GM18909 (cell line): ENCODE data around the gene QRICH2.
A peak's percentile ranks its signal among the peaks of the same experiment; 100 is the strongest.
"Not testable (repeated sequence)": the region's sequence is repeated elsewhere in the genome, so short reads cannot be mapped to it uniquely, and the experiment has no call there.

Experiments used
- ATAC-seq: cut with Tn5 transposase; IDR thresholded peaks from one replicate; pipeline ENCODE4 v1.9.1; 2021; ENCODE audit warnings: mild to moderate bottlenecking; ENCODE audit not compliant: unreplicated experiment, poor library complexity

QRICH2 gene, protein sequence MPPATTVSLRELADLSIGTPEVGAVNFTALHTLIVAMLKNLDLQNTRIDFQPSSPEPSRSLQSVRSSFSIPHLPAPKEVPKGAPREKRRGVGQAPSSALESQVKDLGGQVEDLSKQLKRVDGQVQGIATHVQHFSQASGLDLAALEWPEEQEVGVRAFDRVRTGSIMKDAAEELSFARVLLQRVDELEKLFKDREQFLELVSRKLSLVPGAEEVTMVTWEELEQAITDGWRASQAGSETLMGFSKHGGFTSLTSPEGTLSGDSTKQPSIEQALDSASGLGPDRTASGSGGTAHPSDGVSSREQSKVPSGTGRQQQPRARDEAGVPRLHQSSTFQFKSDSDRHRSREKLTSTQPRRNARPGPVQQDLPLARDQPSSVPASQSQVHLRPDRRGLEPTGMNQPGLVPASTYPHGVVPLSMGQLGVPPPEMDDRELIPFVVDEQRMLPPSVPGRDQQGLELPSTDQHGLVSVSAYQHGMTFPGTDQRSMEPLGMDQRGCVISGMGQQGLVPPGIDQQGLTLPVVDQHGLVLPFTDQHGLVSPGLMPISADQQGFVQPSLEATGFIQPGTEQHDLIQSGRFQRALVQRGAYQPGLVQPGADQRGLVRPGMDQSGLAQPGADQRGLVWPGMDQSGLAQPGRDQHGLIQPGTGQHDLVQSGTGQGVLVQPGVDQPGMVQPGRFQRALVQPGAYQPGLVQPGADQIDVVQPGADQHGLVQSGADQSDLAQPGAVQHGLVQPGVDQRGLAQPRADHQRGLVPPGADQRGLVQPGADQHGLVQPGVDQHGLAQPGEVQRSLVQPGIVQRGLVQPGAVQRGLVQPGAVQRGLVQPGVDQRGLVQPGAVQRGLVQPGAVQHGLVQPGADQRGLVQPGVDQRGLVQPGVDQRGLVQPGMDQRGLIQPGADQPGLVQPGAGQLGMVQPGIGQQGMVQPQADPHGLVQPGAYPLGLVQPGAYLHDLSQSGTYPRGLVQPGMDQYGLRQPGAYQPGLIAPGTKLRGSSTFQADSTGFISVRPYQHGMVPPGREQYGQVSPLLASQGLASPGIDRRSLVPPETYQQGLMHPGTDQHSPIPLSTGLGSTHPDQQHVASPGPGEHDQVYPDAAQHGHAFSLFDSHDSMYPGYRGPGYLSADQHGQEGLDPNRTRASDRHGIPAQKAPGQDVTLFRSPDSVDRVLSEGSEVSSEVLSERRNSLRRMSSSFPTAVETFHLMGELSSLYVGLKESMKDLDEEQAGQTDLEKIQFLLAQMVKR (N-terminal part only)

DNA sequence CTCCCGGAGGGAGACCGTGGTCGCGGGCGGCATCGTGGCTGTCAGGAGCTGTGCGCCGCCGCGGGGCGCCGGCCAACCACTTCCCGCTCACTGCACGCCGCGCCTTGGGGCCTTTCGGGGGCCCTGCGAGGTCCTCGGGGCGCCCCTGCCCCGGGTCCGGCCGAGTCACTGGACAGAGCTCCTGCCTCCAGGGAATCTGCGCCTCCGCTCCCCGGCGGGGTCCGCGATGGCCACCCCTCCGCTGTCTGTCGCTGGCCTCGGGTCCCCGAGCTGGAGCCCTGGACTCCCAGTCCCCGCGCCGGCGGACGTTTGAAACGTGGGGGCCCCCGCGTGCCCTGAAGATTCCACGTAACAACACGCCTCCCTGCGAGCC is at the start of gene QRICH2:
QRICH2 (minus strand) TSS at position 311 of the 373 bp plus-strand sequence; CDS start at position 33, 278 bp downstream.
- no peak for ATAC-seq

DNA sequence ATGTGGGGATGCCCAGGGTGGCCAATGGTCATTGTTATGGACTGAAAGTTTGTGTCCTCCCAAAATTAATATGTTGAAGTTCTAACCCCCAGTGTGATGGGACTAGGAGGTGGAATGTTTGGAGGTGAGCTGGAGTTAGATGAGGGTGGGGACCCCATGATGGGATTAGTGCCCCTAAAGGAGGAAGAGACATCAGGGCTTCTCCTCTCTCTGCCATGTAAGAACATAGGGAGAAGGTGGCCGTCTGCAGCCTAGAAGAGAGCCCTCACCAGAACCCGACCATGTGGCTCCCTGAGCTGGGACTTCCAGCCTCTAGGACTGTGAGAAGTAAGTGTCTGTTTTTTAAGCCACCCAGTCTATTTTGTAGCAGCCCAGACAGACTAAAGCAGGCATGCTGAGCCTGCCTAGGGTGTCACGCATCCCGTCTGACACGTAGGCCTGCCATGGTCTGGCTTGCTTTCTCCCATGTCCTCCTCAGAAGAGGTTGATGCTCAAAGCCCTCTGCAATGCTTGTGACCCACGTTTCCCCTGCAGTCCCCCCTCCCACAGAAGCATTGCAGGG is 49.6 kb upstream of the QRICH2 start:
- ATAC-seq, result no peak

DNA sequence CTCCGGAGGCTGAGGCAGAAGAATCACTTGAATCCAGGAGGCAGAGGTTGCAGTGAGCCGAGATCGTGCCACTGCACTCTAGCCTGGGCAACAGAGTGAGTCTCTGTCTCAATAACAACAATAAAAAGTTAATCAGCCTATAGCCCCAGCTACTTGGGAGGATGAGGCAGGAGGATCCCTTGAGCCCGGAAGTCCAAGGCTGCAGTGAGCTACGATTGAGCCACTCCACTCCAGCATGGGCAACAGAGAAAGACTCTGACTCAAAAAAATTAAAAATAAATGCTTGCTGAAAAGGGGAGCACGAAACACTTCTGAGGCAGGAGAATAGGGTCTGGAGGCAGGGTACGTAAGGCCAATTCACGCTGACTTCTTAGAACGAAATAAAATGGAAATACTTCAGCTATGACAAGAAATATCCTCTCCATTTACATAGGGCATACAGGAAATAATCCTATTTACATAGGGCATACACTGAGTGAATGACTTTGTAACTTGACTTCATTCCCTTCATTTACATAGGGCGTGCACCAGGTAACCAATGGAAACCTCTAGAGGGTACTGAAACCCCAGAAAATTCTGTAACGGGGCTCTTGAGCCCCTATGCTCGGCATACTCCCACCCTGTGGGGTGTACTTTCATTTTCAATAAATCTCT is 48.9 kb upstream of the QRICH2 start:
- no peak for ATAC-seq

DNA sequence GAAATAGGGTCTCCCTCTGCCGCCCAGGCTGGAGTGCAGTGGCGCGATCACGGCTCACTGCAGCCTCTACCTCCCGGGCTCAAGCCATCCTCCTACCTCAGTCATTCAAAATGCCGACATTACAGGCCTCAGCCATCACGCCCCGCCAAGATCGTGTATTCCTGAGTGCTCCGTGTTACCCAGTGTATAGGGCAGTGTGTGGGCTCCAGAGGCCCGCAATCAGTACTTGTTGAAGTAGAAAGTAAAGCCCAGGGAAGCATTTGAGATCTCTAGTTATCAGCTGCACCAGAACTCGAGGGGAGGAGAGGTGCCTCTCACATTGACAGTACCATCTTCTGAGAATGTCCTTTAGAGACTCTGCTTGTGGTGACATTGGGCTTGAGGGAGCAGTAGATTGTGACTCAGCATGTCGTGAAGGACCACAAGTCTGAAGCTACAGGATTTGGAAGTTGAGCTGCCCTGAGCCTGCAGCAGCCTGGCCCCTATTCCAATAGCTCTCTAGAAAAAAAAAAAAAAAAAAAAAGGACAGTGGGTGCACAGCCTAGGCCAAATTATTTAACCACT is 46.8 kb upstream of the QRICH2 start:
- no peak for ATAC-seq

DNA sequence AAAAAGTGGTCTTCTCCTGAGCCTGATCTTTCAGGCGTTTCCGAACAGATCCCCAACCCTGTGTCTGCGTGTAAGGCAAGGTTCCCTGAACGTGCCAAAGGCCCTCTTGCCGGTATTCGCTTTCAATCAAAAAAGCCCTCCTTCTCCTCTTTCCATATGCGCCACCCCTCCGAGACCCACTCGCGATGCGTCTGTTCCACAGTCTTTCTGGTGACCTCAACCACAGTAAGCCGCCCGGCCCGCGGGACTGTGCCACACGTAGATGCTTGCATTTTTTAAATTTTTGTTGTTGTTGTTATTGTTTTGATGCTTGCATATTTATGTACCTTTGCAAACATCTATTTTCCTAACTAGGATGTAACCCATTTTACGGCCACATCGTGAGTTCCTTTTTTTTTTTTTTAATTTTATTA is 46.2 kb upstream of the QRICH2 start:
- ATAC-seq, result no peak

DNA sequence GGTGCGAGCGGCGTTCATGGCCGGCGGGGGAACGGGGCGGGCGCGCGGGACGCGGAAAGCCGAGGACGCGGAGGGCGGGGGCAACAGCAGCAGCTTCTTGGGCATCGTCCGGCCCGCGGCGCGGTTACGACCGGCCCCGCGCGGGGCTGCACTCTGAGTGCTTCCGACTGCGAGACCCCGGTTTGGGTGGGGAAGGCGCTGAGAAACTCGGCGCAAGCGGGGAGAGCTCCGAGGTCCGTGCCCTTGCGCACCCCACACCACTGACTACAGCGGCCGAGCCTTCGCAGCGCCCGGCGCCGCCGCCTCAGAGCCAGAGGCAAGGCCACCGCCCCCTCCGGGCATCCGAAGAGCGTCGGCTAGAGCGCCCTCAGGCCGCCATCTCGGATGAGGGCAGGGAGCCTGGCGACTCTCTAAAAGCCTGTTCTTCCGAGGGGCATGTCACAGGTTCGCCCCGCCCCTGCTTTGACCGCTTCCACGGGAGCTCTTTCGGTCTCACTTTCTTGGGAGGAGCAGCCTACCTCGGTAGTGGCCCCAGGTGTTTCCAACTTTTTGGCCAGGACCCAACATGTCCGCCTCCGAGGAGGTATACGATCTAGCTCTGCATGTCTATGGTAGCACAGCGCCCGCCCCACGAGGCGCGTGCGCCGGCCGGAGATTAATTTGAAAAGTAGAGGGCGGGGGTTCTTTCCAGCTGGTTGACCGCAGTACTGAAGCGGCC is 45.7 kb upstream of the QRICH2 start, which contains the start of gene PRPSAP1:
PRPSAP1 (minus strand) TSS at position 318 of the 718 bp plus-strand sequence; CDS start at position 105, 213 bp downstream.
- peak; percentile 81 for ATAC-seq

DNA sequence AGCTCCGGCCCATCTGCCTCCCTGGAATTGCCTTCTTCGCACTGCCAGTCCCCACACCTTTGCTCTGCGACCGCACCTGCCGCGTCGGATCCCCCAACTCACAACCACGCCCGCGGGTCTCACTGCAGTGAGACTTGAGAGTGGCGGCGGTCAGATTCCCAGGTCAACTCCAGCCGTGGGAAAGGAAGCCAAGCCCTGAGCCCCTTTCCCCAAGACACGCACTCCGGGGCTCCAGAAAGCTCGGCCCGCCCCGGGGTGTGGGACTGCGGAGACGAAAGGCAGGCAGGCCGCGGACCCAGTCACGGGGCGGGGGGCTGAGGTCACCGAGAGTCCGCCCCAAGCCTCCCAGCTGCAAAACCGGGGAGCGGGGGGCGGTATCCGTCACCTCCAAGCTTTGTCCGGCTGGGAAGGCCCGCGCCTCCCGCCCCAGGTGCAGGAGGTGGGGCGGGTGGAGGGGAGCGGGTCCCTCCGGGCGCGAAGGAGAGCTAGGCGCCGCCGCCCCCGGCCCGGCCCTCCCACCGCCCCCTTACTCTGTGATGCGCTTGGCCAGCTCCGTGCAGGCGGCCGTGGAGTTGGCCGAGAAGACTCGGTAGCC is 45.0 kb upstream of the QRICH2 start:
- ATAC-seq, result peak; percentile 32

DNA sequence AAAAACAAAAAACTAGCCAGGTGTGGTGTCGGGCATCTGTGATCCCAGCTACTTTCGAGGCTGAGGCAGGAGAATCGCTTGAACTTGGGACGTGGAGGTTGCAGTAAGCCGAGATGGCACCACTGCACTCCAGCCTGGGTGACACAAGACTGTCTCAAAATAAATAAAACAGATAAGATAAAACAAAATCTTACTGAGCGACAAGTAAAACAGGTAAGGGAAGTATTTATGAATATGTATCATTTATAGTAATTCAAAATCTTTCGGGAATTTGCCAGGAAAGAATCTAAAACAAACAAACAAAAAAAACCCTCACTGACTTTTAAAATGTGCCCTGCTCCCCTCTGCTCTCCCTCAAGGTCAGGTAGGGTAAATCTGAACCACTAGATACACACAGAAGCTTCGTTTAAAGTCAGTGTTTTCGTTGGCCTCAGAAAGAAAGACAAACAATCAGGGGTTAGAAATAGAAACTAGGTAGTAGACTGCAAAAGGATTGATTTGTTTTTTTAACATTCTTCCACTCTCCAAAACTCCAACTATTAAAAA is 43.5 kb upstream of the QRICH2 start:
- ATAC-seq, result no peak

DNA sequence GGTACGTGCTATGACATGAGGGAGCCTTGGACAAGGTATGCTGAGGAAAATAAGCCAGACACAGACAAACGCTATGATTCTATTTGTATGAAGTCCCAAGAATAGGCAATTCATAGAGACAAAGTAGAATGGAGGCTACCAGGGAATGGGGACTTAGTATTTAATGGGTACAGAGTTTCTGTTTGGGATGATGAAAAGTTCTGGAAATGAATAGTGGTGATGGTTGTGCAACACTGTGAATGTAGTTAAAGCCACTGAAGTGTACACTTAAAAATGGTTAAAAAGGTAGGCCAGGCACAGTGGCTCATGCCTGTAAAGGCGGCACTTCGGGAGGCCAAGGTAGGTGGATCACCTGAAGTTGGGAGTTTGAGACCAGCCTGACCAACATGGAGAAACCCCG is 42.4 kb upstream of the QRICH2 start:
- ATAC-seq, result no peak

DNA sequence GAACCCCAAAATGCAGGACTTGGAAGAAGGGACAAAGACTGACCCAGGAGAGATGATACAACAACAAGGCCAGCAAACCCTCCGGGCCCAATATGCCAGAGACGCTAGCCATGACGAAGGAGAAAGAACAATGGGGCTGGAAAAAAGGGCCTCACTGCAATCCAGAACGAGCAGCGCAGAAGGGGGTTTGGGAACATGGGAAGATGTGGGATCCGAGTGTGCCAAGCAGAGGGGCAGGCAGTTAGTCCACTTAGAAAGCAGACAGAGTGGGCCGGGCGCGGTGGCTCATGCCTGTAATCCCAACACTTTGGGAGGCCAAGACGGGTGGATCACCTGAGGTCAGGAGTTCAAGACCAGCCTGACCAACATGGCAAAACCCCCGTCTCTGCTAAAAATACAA is 38.9 kb upstream of the QRICH2 start:
- ATAC-seq, result not testable (repeated sequence)

DNA sequence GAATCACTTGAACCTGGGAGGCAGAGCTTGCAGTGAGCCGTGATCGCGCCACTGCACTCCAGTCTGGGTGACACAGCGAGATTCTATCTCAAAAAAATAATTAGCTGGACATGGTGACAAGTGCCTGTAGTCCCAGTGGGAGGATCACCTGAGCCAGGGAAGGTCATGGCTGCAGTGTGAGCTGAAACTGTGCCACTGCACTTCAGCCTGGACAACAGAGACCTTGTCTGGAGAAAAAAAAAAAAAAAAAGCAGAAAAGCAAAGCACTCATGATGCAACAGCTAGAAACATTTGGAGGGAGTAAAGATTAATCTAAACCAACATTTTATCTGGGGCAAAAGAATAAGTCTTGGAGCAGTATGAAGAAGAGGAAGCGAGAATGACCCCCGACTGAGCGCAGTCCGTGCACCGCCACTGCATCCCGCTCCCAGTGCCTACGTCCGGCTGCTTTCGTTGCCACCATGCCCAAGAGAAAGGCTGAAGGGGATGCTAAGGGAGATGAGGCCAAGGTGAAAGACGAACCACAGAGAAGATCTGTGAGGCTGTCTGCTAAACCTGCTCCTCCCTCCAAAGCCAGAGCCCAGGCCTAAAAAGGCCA is 37.4 kb upstream of the QRICH2 start:
- no peak for ATAC-seq

DNA sequence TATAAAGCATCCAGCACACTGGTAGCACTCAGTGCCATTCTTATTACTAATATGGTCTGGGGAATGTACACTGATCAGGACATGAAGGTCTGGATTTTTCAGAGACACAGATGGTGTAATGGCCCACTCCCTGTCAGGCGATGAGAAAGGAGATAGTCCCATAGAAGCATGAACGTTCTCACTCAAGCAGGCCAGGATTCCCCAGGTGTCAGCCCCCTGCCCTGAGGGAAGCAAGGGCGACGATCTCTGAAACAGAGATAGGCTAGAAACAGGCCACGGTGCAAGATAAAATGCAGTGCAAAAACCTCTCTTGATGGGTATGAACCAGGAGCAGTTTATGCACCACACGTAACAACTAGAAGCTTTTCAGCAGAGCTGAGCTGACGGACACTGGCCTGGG is 35.0 kb upstream of the QRICH2 start:
- ATAC-seq, result no peak

DNA sequence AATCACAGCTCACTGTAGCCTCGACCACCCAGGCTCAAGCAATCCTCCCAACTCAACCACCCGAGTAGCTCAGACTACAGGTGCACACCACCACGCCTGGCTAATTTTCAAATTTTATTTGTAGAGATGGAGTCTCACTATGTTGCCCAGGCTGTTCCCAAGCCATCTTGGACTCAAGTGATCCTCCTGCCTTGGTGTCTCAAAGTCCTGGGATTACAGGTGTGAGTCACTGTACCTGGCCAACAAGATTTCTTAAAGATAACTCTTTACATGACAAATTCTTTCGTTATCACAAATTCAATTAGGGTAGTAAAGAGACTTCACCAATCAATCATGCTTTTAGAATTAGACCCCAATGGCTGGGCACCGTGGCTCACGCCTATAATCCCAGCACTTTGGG is 33.2 kb upstream of the QRICH2 start:
- ATAC-seq, result no peak

DNA sequence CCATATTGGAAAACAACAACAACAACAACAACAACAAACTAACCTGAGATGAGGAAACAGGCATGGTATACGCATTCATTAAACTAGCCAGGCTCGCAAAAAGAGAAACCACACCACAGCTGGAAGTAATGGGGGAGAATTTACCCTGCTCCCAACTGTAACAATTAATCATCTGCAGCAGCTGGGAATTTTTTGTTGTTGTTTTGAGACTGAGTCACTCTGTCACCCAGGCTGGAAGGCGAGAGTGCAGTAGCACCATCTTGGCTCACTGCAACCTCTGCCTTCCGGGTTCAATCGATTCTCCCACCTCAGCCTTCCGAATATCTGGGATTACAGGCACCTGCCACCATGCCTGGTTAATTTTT is 29.3 kb upstream of the QRICH2 start:
- ATAC-seq, result no peak

DNA sequence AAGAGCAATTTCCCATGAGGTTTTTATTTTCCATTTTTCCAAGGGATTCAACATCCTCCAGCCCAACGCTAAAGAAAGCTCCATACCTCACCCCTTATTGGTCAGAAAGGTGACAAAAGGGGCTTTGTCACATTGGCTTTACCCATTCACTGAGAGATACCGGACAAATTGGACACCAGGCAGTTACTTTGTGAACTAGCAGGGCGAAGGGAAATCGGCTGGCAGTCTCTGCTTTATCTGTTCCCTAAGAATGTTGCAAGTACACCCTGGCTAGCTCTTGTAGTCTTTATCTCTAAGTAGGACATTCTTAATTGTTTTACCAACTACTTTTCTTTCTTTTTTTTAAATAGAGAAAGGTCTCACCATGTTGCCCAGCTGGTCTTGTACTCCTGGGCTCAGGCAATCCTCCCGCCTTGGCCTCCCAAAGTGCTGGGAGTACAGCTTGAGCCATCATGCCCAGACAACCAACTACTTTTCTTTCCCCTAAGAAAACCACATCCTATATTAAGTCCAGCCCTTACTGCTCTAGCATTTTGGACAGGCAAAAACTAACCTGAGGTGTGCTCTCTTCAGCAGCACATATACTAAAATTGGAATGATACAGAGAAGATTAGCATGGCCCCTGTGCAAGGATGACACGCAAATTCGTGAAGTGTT is 28.8 kb upstream of the QRICH2 start:
- no peak for ATAC-seq

DNA sequence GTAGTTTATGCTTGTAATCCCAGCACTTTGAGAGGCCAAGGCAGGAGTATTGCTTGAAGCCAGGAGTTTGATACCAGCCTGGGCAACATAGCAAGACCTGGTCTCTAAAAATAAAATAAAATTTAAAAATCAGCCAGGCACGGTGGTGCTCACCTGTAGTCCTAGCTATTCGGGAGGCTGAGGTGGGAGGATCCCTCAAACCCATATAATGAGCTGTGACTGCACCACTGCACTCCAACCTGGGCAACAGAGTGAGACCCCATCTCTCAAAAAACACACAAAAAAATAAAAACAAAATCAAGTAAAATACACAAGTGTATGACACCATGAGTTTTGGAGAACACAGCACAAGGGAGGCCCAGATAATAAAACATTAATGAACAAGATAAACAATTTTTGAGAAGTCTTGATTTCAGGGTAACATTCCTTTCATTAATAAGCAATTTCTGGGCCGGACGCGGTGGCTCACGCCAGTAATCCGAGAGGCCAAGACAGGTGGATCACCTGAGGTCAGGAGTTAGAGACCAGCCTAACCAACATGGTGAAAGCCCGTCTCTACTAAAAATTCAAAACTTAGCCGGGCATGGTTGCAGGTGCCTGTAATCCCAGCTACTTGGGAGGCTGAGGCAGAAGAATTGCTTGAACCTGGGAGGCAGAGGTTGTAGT is 27.8 kb upstream of the QRICH2 start:
- ATAC-seq, result no peak
